Hippocampal formation (tissue), 2 donors: ENCODE data around the gene CACNA1C.

Experiments
- DNase-seq, 2 donors: peaks; one replicate each; lab custom pipeline; 2025; lab: John Stamatoyannopoulos, UW

Gene CACNA1C

GRCh38 chr12:2364631-2365051 is 311.9 kb downstream of the CACNA1C start:
- DNase-seq, result no peak

- no peak for DNase-seq
Measured at GRCh38 chr12:2366711-2367110, 313.9 kb downstream of the CACNA1C start.

DNA sequence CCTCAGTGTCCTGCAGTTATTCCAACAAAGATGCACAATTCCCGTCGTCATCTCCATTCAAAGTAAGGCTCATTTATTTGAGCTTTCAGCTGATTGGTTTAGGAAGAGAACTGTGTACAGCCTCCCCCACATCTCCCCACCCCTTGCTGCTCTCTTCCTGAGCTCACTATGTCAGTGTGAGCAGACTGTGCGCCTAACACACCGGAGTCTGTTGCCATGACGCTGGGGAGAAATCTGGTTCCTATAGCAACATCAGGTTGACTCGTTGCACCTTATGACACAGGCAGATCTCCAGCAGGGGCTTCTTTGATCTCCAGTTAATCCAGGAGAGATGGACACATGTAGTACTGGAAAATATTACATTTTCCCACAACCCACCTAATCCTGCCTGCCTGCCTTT is 319.4 kb downstream of the CACNA1C start:
- DNase-seq, result peak in 1 of 2 donors; percentile 34

- no peak for DNase-seq
Measured at GRCh38 chr12:2372735-2373134, 319.9 kb downstream of the CACNA1C start.

- DNase-seq, result no peak
Measured at GRCh38 chr12:2373307-2373706, 320.5 kb downstream of the CACNA1C start.

GRCh38 chr12:2374092-2374906 is 321.5 kb downstream of the CACNA1C start:
- no peak for DNase-seq

DNA sequence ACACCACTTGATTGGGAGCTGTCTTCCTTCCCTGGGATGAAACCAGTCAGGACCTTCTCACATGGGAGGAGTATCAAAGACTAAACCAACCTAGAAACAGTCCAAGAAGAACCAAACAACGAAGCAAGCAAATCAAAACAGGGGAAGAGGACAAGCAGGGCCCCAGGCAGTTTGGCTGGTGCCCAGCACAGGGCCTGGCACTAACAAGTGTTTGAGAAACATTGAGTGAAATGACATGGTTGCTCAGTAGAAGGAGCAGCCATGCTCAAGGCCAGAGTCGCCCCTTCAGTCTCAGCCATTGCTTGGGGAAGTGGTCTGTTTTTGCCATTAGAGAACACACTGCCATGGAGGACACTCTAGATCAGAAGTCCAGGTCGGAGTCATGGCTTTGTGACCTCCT is 323.1 kb downstream of the CACNA1C start:
- DNase-seq, result no peak

- DNase-seq, result no peak
Measured at GRCh38 chr12:2376908-2377657, 324.3 kb downstream of the CACNA1C start.

- no peak for DNase-seq
Measured at GRCh38 chr12:2378835-2379330, 326.1 kb downstream of the CACNA1C start.

DNA sequence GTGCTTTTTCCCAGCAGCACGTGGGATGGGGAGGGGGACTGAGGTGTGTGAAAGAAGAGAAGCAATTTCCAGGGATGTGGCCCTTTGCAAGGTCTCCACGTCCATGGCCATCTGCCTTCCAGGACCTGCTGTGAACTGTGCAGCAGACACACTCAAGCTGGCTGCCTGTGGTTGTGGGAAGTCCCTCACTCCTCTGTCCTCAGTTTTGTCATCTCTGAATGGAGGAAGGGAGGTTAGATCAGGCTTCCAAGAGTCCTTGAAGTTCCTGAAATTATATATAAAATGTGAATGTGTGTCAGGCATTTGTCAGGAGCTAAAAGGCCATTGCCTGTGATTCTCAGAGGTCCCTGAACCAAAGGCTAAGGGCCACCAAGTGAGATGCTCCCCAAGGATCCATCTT is 328.2 kb downstream of the CACNA1C start:
- DNase-seq, result no peak

GRCh38 chr12:2382370-2383155 is 329.8 kb downstream of the CACNA1C start:
- peak in 1 of 2 donors; percentile 40 for DNase-seq

GRCh38 chr12:2383325-2384028 is 330.7 kb downstream of the CACNA1C start:
- DNase-seq, result no peak

- no peak for DNase-seq
Measured at GRCh38 chr12:2384029-2384386, 331.2 kb downstream of the CACNA1C start.

DNA sequence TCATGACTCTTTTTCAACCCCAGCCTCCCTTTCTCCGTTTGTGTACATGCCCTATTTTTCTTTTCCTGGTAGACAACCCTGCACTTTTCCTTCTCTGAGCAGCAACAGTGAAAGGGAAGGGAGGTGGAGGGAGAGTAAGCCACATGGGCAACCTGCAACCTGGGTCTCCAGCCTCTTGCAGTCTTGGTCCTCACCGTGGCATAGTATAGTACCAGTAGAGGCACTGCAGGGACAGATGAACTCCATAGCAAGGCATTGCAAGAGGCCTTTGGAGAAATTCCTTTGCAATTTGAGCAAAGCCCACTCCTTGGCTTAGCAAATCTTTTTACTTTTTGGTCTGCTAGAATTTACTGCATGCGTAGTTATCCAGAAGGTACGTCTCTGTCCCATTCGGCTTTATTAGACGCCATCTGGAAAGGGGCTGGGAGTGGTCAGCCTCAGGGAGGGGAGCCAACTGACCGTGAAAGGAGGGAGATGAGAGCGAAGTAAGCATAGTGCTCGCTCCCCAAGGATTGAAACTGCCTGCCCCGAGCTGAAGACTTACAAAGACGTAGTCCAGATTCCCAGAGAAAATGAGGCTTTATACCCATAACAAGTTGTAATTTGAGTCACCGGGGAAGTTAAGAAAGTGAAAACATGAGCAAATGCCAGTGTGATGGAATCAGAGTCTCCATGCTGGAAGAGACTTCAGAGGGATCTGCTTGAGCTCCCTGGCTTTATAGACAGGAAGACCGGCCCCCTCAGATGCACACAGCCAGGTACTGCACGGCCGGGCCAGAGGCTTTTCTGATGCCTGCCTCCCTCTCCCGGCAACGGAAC is 332.0 kb downstream of the CACNA1C start:
- no peak for DNase-seq

DNA sequence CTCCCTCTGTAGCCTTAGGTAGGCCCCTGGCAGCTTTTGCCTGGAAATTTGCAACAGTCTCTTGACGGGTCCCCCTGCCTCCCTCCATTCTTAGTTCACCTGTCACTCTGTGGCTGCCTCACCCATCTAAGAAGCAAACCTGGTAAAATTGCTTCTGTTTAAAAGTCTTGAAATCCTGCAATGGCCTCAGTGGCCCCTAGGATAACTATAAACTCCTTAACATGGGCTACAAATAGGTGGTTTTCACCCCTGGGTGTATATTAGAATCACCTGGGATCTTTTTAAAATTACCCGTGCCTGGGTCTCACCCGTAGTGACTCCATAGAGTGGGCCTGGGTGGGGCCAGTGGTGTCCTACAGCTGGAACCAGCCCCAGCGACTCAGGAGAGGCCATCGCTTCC is 332.7 kb downstream of the CACNA1C start:
- no peak for DNase-seq

DNA sequence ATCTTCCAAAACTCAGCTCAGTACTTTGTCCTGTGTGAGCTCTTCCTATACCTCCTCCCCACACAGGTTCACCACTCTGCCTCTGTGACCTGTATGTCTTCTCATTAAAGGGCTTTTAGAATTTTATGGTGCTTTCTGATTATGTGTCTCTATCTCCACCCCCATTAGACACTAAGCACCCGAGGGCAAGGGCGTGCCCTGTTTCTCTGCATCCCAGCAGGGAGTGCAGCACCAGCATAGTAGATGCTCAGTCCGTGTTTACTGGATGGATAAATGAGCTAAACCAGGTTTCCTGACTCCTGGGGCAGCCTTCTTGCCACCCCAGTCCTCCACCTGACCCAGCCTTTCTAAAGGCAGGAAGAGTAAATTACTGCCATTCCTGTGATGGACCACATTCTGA is 333.8 kb downstream of the CACNA1C start:
- no peak for DNase-seq

DNA sequence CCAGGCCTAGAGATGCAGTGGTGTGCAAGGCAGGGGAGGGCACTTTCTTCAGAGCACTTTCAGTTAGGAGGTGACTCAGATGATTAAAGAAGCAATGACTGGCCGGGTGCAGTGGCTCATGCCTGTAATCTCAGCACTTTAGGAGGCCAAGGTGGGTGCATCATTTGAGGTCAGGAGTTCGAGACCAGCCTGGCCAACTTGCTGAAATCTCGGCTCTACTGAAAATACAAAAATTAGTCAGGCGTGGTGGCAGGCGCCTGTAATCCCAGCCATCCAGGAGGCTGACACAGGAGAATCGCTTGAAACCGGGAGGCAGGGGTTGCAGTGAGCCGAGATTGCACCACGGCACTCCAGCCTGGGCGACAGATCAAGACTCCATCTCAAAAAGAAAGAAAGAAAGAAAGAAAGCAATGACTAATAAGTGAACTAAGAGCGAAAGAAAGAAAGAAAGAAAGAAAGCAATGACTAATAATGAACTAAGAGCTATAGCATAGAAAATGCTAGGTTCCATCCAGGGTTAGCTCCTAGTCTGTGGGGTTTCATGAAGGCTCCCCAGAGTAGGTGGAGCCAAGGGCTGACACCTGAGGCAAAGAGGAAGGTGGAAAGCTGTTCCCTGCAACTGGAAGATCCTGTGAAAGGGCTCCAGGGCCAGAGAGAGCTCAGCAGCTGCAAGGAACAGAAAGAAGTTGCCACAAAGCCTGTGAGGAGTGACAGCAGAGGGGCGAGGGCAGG is 334.5 kb downstream of the CACNA1C start:
- no peak for DNase-seq

GRCh38 chr12:2389079-2389790 is 336.4 kb downstream of the CACNA1C start:
- no peak for DNase-seq

- DNase-seq, result no peak
Measured at GRCh38 chr12:2390133-2390532, 337.3 kb downstream of the CACNA1C start.
